K562 (cell line): Measurements from ENCODE around the gene PDK1. TPM values are rescaled to one million over a fixed set of nuclear protein-coding genes. Genes with fewer than 3 reads are reported as not detected.
A peak's percentile ranks its signal among the peaks of the same experiment; 100 is the strongest.

ENCODE experiments used
- HNRNPL ChIP-seq: fragments of 200-400 bp; formaldehyde crosslinking; IDR thresholded peaks from 2 replicates; pipeline ENCODE4 v1.6.1; 2017; ENCODE audit warnings: low read depth, mild to moderate bottlenecking, low read length
- HNRNPLL ChIP-seq: fragments of 200-400 bp; formaldehyde crosslinking; IDR thresholded peaks from 2 replicates; pipeline ENCODE4 v1.6.1; 2017; ENCODE audit warnings: low read length, low read depth, mild to moderate bottlenecking; ENCODE audit not compliant: poor library complexity, severe bottlenecking
- KLF13 ChIP-seq: fragments of 450-650 bp; IDR thresholded peaks from 2 replicates; pipeline ENCODE4 v1.6.1; 2016; ENCODE audit warnings: missing genetic modification characterization, low read depth, mild to moderate bottlenecking, missing compliant biosample characterization, moderate library complexity, borderline replicate concordance
- MAFG ChIP-seq: fragments of 450-650 bp; conservative IDR thresholded peaks from 2 replicates; pipeline ENCODE4 v1.6.1; 2016; ENCODE audit warnings: missing genetic modification characterization, missing compliant biosample characterization
- MECOM ChIP-seq: fragments of 250-450 bp; sonication (Bioruptor Pico); IDR thresholded peaks from 2 replicates; pipeline ENCODE4 v1.8.0; 2022; ENCODE audit warnings: inconsistent platforms
- NBN ChIP-seq: fragments of 450-650 bp; IDR thresholded peaks from 2 replicates; pipeline ENCODE4 v1.6.1; 2016; ENCODE audit warnings: low read depth, mild to moderate bottlenecking
- NFE2 ChIP-seq: IDR thresholded peaks from 2 replicates; pipeline ENCODE4 v1.6.1; 2014; ENCODE audit warnings: antibody characterized with exemption, low read depth
- PML ChIP-seq: IDR thresholded peaks from 2 replicates; pipeline ENCODE4 v1.6.1; 2012; ENCODE audit warnings: low read length, inconsistent platforms
- POLR3A ChIP-seq: IDR thresholded peaks from 2 replicates; pipeline ENCODE4 v1.6.1; 2011; ENCODE audit warnings: borderline replicate concordance, mild to moderate bottlenecking, moderate library complexity; ENCODE audit not compliant: insufficient read length, insufficient read depth; ENCODE audit errors: extremely low read depth
- RNF219 ChIP-seq: fragments of 250-450 bp; sonication (Bioruptor Pico); IDR thresholded peaks from 2 replicates; pipeline ENCODE4 v1.5.0; 2022; ENCODE audit warnings: mild to moderate bottlenecking
- SREBF1 ChIP-seq: fragments of 150-350 bp; IDR thresholded peaks from 2 replicates; pipeline ENCODE4 v1.6.1; 2014; ENCODE audit warnings: antibody characterized with exemption, low read depth, low read length, borderline replicate concordance
- ZBTB11 ChIP-seq, 3 experiments: fragments of 200-800 bp in 1 of 3; fragments of 250-450 bp in 1 of 3; fragments of 450-650 bp in 1 of 3; sonication (Bioruptor Pico) in 1 of 3; sonication (Bioruptor generic) in 1 of 3; formaldehyde crosslinking in 1 of 3; IDR thresholded peaks; 2 replicates each; pipeline versions ENCODE4 v1.6.1 to v1.8.0; 2016 to 2022; ENCODE audit warnings: mild to moderate bottlenecking in 2 of 3, missing genetic modification characterization in 2 of 3, missing compliant biosample characterization in 1 of 3, moderate library complexity in 1 of 3
- ZBTB43 ChIP-seq: sonication (generic); formaldehyde crosslinking; IDR thresholded peaks from 2 replicates; pipeline ENCODE4 v1.8.0; 2023; ENCODE audit warnings: mild to moderate bottlenecking, missing genetic modification reagents
- ZNF23 ChIP-seq: fragments of 250-450 bp; sonication (Bioruptor Pico); IDR thresholded peaks from 2 replicates; pipeline ENCODE4 v1.4.0; 2020; ENCODE audit warnings: mild to moderate bottlenecking
- ZNF277 ChIP-seq: fragments of 250-450 bp; sonication (Bioruptor Pico); IDR thresholded peaks from 2 replicates; pipeline ENCODE4 v1.8.0; 2022; ENCODE audit warnings: inconsistent platforms, mild to moderate bottlenecking, moderate library complexity, borderline replicate concordance
- ZNF280A ChIP-seq: fragments of 450-650 bp; IDR thresholded peaks from 2 replicates; pipeline ENCODE4 v1.6.1; 2018; ENCODE audit warnings: mild to moderate bottlenecking, low read depth; ENCODE audit not compliant: partially characterized antibody
- polyA plus RNA-seq, 8 experiments: library from polyadenylated mRNA; depleted of rRNA in 4 of 8; stranded (reverse) in 5 of 8; unstranded in 3 of 8; fragments of >200 nt; fragmentation: Nextera tagmentation in 2 of 8; fragmentation: Illumina TruSeq in 1 of 8; extraction: Ambion mirVana in 2 of 8; extraction: Trizol in 1 of 8; gene quantifications; 2 replicates each; pipeline versions ENCODE4 v1.2.1 to v1.2.3, GENCODE V29; 2011 to 2014; ENCODE audit warnings: inconsistent platforms in 1 of 8, missing spikeins in 1 of 8
- total RNA-seq, 7 experiments: library from RNA; depleted of rRNA in 6 of 7; stranded (reverse); fragments of >200 nt in 6 of 7; fragmentation: Illumina TruSeq in 2 of 7; extraction: Trizol in 2 of 7; gene quantifications; 2 replicates each; pipeline versions ENCODE4 v1.2.1 to v1.2.3, GENCODE V29; 2011 to 2021; ENCODE audit warnings: low replicate concordance in 1 of 7

PDK1 gene
- total and polyA plus RNA-seq, 9 of the 15 experiments (the other 6 are each of a cell fraction or from before 2014, with no cell fraction given): 3.5 to 176 (median 13.9) TPM

- TF ChIP-seq ZNF277 (no peak), ZBTB11 (CRISPR knock-in tag; IDR thresholded peaks at IDR 0.05) (peak in 1 of 3 experiments; percentile 82; a peak in 2 of 6 replicates), ZNF280A (no peak), PML (peak; percentile 97), NBN (0 out of 2 replicates have a peak, but pooled peaks have one; percentile 58), POLR3A (no peak), HNRNPLL (no peak), RNF219 (CRISPR knock-in tag) (no peak), ZBTB43 (CRISPR knock-in tag) (no peak), MECOM (CRISPR knock-in tag) (peak; percentile 69; the same call in 1 of the 2 replicates), SREBF1 (no peak), ZNF23 (no peak), NFE2 (peak; percentile 74), HNRNPL (no peak), MAFG (tag) (no peak), KLF13 (no peak)
These were observed 44.7 kb downstream of the PDK1 start (continued) for GRCh38 chr2:172600557-172601008.
